CD4-positive, alpha-beta T cell treated with Interleukin-17A for 4 hours (primary cell): Measurements from ENCODE around the gene FBLN5.
"Not testable (repeated sequence)": the region's sequence is repeated elsewhere in the genome, so short reads cannot be mapped to it uniquely, and the experiment has no call there.

ENCODE experiments used
- DNase-seq: peaks from one replicate; pipeline ENCODE4 v3.0.0-alpha.2; 2020; ENCODE audit warnings: mixed read lengths

The FBLN5 gene

GRCh38 chr14:91857614-91858013 is 89.9 kb downstream of the FBLN5 start:
- no peak for DNase-seq

DNA sequence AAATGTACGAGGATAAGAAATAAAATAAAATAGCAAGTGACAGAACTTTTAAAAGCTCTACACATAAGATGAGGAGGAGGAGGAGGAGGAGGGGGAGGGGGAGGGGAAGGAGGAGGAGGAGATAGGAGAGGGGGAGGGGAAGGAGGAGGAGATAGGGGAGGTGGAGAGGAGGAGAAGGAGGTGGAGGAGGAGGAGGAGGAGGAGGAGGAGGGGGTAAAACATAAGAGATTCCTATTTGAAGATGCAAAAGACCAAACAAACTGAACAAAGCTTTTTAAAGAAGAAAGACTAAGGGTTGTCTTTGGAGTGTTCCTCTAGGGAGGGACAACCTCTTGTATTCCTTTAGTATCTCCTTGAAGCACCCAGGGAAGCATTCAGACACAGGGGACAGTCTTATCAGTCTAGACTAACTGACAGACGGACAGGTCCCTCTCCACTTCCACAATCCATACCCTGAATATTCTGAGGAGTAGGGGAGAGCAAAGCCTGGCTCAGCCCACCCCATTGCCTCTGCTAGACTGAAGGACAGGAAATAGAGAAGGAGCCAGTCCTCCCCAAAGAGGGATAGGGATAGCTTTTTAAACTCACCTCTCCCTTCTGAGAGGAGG is 93.1 kb downstream of the FBLN5 start:
- DNase-seq, result no peak

DNA sequence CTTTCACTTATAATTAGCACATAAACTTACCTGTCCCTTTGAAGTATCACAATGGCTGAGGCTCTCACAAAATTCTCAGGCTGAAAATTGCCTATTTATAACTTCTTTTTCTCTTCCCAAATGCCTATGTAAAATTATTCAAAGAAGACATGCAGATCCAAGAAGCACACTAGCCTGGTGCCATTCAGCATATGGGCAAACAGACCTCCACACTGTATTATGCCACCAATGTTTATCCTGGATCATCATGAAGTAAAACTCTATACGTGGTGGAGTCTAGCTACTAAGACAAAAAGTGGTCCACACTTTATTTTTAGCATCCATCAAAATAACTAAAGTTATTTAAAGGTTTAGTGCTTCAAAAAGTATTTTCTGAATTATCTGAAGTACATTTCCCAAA is 95.9 kb downstream of the FBLN5 start:
- DNase-seq, result no peak

DNA sequence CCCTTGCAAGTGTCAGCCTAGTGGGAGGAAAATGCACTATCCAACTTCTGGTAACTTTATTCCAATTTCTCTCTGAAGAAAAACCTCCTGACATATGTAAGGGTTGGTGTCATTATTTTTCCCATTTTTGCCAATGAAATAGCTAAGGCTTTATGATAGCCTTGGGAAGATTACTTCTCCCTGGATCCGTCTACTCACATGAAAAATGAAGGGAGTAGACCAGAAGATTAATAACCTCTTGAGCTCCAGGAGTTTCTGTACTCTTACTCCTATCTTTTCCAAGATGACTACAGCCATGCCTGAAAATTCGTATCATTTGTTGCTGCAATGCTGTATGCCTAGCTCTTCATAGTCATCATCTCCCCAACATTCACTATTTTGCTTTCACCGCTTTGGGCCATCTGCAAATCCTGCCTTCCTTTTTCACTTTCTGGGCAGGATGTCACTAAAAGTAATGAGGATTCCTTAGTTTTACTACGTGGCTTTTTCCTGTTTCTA is 98.9 kb downstream of the FBLN5 start:
- no peak for DNase-seq

DNA sequence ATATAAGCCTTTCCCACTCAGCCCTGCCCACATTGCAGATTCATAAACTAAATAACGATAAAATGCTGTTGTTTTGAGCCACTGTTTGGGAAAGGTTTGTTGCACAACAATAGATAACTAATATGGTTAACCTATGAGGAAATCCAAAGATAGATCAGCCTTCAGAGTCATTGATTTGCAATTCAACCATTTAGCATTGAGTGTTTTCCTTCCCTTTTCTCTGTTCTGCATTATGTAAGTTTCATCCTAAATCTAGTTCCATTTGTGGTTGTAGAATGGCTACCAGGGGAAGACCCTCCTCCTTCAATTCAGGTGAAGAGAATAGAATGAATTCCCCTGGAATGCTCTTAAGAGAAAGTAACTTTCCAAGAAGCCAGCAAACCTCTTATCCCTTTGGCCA is 99.8 kb downstream of the FBLN5 start:
- no peak for DNase-seq

DNA sequence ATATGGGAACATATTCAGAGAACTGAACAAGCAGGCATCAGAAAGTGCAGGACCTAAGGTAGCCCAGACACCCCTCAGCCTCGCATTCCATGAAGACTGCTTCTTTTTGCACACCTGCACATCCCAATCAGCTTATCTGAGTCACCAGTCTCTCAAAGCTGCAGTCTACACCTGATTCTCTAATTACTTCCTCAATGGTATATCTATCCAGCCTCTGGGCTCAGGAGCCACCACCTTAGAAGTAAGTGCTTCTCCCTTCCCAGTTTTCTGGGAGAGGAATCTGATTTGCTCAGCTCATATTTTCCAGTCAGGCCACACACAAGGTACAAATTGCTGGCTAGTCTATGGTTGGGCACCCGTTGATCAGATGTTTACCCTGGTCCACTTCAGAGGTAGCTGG is 101.8 kb downstream of the FBLN5 start:
- DNase-seq, result no peak

GRCh38 chr14:91845056-91845455 is 102.4 kb downstream of the FBLN5 start:
- not testable (repeated sequence) for DNase-seq

DNA sequence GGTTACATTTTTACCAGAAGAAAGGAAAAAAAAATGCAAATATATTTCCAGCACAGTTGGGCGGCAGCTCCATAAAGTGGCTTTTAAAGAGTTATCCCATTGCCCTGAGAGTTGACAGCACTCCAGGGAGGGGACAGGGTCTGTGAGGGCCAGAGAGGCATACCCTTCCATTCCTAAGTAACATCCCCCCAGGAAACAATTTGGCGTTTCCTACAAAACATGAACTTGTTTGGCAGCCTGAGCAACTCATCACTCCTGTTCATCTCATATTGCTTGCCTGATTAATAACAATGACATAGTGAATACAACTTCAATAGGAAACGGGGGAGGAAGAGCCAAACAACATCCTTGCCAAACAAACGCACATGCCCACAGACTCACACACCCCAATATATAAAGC is 103.5 kb downstream of the FBLN5 start:
- DNase-seq, result no peak

DNA sequence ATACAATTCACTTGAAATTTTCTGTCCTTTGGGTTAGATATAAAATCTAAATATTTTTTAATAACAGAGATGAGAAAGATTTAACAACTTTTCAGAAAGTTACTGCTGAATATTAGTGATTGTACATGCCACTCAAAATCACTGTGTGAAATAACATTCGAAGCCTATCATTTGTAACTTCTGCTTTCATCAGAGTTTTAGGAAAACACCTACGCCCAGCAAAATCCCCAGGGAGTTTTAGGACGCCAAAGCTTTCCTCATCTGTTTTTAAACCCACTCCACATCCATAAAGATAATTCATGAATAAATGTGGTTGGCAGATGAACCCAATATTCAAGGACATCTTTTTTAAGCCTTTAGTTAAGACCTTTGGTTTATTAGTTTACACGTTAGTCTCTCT is 104.1 kb downstream of the FBLN5 start:
- no peak for DNase-seq

DNA sequence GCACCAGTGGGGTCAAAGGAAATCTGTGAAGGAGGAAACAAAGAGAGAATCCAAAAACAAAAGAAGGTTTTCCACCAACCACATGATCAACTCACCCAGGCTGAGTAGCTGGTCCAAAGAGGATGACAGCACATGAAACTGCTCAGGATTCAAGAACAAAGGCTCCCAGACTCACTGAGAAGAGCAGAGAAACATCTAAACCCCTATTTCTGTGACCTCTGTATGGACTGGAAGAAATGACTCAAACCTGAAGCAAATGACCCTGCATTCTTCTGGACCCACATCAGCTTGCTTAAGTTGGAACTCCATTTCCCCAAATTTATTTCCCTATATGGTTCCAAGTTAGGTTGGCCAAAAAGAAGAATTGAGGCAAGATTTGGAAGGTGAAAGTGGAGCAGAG is 106.4 kb downstream of the FBLN5 start:
- no peak for DNase-seq

DNA sequence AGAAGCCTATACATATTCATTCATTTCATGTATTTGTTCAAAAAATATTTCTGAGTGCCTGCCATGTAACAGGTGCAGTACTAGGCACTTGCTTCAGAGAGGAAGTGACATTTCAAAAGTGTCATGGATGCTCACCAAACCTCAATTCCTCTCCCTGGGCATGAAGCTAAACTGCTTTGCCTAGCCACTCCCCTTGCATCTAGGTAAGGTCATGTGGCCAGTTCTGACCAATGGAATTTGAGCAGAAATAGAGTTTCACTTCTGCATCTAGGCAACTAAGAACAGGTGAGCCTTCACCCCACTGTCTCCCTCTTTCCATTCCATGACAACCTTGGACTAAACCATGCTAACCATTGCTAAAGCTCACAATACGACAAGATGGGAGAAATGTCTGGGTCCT is 107.7 kb downstream of the FBLN5 start:
- DNase-seq, result no peak

DNA sequence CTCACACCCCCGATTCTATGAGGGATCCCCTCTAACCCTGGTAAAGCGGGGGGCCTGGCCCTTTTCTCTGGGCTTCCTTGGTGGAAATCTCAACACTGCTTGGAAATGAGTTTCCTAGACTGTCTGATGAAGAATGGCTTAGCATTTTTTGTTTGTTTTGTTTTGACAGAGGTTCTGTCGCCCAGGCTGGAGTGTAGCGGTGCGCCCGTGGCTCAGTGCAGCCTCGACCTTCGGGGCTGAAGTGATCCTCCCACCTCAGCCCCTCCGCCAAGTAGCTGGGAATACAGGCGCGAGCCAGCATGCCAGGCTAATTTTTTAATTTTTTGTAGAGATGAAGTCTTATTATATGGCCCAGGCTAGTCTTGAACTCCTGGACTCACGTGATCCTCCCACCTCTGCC is 110.4 kb downstream of the FBLN5 start:
- DNase-seq, result no peak

GRCh38 chr14:91835920-91836843 is 111.3 kb downstream of the FBLN5 start:
- peak; percentile 94 for DNase-seq

DNA sequence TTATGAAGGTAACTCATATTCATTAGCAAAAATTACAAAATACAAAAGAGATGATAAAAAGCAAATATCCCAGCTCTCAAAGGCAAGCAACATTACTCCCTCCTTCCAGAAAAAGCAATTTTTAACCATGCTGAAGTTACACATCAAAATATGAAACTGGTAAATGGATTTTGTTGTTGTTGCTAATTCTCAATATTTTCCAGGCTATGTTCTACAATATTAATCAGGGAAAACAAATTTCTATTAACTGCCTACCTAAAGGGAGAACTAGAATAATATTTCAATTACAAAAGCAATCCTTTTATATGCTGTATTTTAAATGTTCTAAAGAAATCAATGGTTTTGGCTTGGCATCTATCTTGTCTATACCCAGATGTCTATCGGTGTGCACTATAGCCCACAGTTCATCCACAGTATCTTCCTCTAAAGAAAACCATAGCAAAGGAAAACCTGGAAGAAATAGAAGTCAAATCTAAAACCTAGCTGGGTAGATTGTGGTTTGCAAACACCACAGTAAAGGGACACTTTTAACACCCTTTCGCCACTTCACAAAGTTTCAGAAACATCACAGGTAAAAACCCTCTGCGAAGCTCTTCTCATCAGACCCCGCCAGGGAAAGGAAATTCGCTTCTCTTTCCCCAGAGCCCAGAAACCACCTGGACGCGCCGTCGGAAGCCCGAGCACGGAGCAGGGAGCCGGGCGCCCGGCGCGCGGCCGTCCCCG is 112.1 kb downstream of the FBLN5 start:
- DNase-seq, result no peak

GRCh38 chr14:91834571-91834970 is 112.9 kb downstream of the FBLN5 start:
- no peak for DNase-seq

GRCh38 chr14:91831337-91831736 is 116.2 kb downstream of the FBLN5 start:
- no peak for DNase-seq

- DNase-seq, result no peak
These were observed 116.7 kb downstream of the FBLN5 start for GRCh38 chr14:91830777-91831176.

GRCh38 chr14:91829511-91829910 is 118.0 kb downstream of the FBLN5 start:
- no peak for DNase-seq

DNA sequence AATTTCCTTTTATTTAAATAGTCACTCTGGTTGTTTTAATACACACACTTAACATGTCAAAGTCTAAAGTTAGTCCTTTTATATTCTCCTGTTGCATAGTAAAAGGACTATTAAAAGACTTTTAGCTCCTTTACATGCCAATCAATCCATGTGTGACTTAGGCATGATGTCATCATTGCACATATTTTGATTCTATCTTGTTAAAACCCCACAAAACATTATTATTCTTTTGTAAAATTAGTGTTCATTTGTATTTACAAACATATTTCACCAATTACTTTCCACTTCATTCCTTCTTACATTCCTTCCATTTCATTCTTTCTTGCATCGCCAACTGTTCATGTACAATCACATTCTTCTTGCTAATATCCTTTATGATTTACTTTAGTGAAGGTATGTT is 119.7 kb downstream of the FBLN5 start:
- DNase-seq, result no peak
